Activated naive CD8-positive, alpha-beta T cell treated with anti-CD3 and anti-CD28 coated beads for 36 hours (primary cell): Measurements from ENCODE around the gene TMEM141. TPM values are rescaled to one million over a fixed set of nuclear protein-coding genes. Genes with fewer than 3 reads are reported as not detected.
A peak's percentile ranks its signal among the peaks of the same experiment; 100 is the strongest.

ENCODE experiments used
- DNase-seq: peaks from one replicate; pipeline ENCODE4 v3.0.0; 2021
- H3K27ac Mint-ChIP-seq: one replicate; pipeline ENCODE4 v1.8.0; 2022; ENCODE audit warnings: mild to moderate bottlenecking, moderate library complexity, mixed read lengths
- H3K27me3 Mint-ChIP-seq: one replicate; pipeline ENCODE4 v1.8.0; 2022; ENCODE audit warnings: mild to moderate bottlenecking, mixed read lengths
- H3K36me3 Mint-ChIP-seq: one replicate; pipeline ENCODE4 v1.8.0; 2021; ENCODE audit warnings: mild to moderate bottlenecking, mixed read lengths
- H3K4me1 Mint-ChIP-seq: one replicate; pipeline ENCODE4 v1.8.0; 2021; ENCODE audit warnings: mixed read lengths
- H3K4me3 Mint-ChIP-seq: one replicate; pipeline ENCODE4 v1.8.0; 2022; ENCODE audit warnings: mild to moderate bottlenecking, moderate library complexity, mixed read lengths
- H3K9me3 Mint-ChIP-seq: one replicate; pipeline ENCODE4 v1.8.0; 2022; ENCODE audit warnings: mixed read lengths
- total RNA-seq, 2 experiments: library from RNA; stranded (reverse); gene quantifications; one replicate each; pipeline ENCODE4 v1.2.3, GENCODE V29; 2021

TMEM141 gene
- 10 to 100 TPM; 49.3 to 49.6 TPM for total RNA-seq

DNA sequence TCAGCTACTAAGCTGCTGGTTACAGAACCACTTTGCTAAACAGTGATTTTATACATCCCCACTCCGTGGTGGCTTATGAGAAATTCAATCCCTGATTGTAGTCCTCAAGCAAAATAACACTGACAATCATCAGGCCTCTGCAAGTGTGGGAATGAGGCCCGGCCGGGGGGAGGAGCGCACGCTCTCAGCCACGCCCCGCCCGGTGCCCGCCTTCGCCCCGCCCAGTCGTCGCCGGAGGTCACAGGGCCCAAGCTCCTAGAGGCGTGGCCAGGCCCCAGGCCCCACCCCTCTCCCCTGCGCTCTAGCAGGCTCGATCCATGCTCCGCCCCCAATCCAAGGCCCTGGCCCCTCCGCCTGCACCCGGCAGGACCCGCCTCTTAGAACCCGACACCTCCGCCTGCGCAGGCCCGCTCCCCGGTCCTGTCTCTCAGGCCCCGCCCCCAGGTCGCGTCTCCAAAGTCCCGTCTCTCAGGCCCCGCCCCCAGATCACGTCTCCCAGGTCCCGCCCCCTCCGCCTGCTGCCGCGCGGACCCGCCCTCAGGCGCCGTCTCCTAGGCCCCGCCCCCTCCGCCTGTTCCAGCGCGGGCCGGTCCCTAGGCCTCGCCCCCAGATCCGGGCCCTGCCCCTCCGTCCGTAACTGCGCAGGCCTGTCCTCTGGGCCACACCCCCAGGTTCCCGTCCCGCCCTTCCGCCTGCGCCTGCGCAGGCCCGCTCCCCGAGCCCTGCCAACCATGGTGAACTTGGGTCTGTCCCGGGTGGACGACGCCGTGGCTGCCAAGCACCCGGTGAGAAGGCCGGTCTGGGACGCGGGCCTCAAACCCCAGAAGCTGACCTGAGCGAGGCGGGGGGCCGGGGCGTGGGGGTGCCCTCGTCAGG, at the start of gene TMEM141:
Gene TMEM141, plus strand, starts transcription at position 705 of the 876 bp plus-strand sequence. Its CDS starts 27 bp downstream, at position 732.
- DNase-seq, result peak; percentile 100
- peak within 1 kb of the TSS; percentile 83 for H3K4me3 Mint-ChIP-seq
- no peaks in the 10 kb centered on the region for H3K9me3 Mint-ChIP-seq
- H3K36me3 Mint-ChIP-seq, result no peaks in the 10 kb centered on the region
- peak within 1 kb of the TSS; percentile 85 for H3K27ac Mint-ChIP-seq
- H3K4me1 Mint-ChIP-seq, result peaks cover 27% of the 10 kb centered on the region
- no peaks in the 10 kb centered on the region for H3K27me3 Mint-ChIP-seq

DNA sequence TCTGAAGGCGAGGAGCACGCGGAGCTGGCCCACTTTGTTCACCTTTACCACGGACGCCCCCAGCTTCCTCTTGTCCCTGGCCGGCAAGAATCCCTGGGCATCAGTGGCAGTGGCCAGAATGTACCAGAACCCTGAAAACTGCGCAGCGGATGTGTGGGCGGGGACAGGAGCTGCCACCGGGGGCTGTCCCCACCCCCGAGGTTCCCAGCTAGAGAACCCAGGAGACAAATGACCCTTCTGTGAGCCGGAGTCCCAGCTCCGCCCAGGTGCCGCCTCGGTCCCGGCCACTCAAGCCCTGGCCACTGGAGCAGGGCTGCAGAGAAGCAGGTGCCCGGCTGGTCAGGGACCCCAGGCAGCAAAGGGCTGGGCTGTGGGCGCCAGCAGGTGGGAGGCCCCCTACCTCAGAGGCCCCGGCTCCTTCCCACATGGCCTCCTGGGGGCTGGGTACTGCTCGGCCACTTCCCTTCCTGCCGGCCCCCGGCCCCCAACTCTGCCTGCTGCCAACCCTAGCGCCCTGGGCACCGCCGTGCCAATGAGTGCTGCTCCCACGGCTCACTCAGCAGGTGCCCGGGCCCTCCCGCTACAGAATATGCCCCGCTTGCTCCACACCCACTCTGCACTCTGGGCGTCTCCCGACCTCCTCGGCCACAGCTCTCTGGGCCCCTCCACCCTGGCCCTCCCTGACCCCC, 49.1 kb upstream of the TMEM141 start:
- Mint-ChIP-seq H3K36me3 (peaks cover 6% of the 10 kb centered on the region), H3K27me3 (peaks cover 10% of the 10 kb centered on the region), H3K4me3 (peak overlapping the region; percentile 79), H3K9me3 (no peaks in the 10 kb centered on the region), H3K27ac (peak overlapping the region; percentile 72), H3K4me1 (peaks cover 19% of the 10 kb centered on the region)
- peak; percentile 68 for DNase-seq

- Mint-ChIP-seq H3K4me3 (peak within 1 kb of the TSS; percentile 79), H3K36me3 (peaks cover 6% of the 10 kb centered on the region), H3K4me1 (peaks cover 19% of the 10 kb centered on the region), H3K9me3 (no peaks in the 10 kb centered on the region), H3K27me3 (peaks cover 12% of the 10 kb centered on the region), H3K27ac (peak within 1 kb of the TSS; percentile 72)
- no peak for DNase-seq
Observed at GRCh38 chr9:136742591-136743391, 48.4 kb upstream of the TMEM141 start, which contains the start of gene LCN10. LCN10 (minus strand) TSS chr9:136742940; CDS start chr9:136742903, 37 bp downstream.

DNA sequence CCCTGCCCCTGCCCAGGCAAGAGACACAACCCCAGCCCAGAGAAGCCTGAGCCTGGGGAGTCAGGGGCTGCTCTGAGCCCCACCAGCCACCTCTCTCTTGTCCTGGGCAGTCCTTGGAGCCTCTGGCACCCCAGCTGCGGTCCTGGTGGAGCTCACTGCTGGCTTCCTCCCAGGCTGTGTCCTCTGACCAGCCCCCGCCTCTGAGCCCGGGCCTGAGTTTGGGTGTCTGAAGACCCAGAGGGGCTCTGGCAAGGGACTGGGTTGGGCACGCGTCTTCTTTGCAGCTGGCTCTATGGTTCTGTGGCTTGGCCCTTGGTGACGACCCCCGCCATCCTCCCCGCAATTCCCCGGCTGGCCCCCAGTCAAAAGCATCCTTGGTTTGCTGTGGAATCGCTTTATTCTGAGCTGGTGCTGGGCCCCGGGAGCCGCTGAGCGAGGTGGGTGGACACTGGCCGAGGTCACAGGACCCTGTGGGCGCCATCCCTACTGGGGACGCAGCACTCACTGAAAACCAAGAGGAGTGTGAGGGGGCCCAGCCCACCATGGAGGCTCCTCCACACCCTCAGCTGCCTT, 47.4 kb upstream of the TMEM141 start:
- H3K27ac Mint-ChIP-seq, result no peak overlapping the region

GRCh38 chr9:136744773-136745172, 46.4 kb upstream of the TMEM141 start:
- no peak for DNase-seq
- Mint-ChIP-seq H3K4me1 (peaks cover 17% of the 10 kb centered on the region), H3K27ac (no peak overlapping the region), H3K9me3 (no peaks in the 10 kb centered on the region), H3K27me3 (peaks cover 26% of the 10 kb centered on the region), H3K36me3 (no peaks in the 10 kb centered on the region), H3K4me3 (no peak overlapping the region)

More for the DNA sequence above, 47.4 kb upstream of the TMEM141 start:
- Mint-ChIP-seq H3K9me3 (no peaks in the 10 kb centered on the region), H3K4me3 (no peak overlapping the region), H3K27me3 (peaks cover 20% of the 10 kb centered on the region), H3K4me1 (peaks cover 16% of the 10 kb centered on the region), H3K36me3 (peaks cover under 1% of the 10 kb centered on the region)
- no peak for DNase-seq

GRCh38 chr9:136745389-136746154, 45.6 kb upstream of the TMEM141 start:
- peaks cover under 1% of the 10 kb centered on the region for H3K9me3 Mint-ChIP-seq
- DNase-seq, result no peak
- H3K36me3 Mint-ChIP-seq, result no peaks in the 10 kb centered on the region
- no peak overlapping the region for H3K4me3 Mint-ChIP-seq
- peaks cover 26% of the 10 kb centered on the region for H3K27me3 Mint-ChIP-seq
- H3K4me1 Mint-ChIP-seq, result peaks cover 14% of the 10 kb centered on the region
- no peak overlapping the region for H3K27ac Mint-ChIP-seq

GRCh38 chr9:136746155-136746490, 45.0 kb upstream of the TMEM141 start:
- peaks cover 13% of the 10 kb centered on the region for H3K4me1 Mint-ChIP-seq
- peaks cover 32% of the 10 kb centered on the region for H3K27me3 Mint-ChIP-seq
- no peaks in the 10 kb centered on the region for H3K36me3 Mint-ChIP-seq
- H3K27ac Mint-ChIP-seq, result no peak overlapping the region
- DNase-seq, result no peak
- H3K4me3 Mint-ChIP-seq, result no peak overlapping the region
- H3K9me3 Mint-ChIP-seq, result peaks cover 2% of the 10 kb centered on the region

- Mint-ChIP-seq H3K36me3 (no peaks in the 10 kb centered on the region), H3K4me1 (peaks cover 9% of the 10 kb centered on the region), H3K27ac (no peak overlapping the region), H3K27me3 (peaks cover 28% of the 10 kb centered on the region), H3K4me3 (no peak overlapping the region), H3K9me3 (peaks cover 5% of the 10 kb centered on the region)
- DNase-seq, result no peak
Observed at GRCh38 chr9:136746621-136747020, 44.5 kb upstream of the TMEM141 start.

DNA sequence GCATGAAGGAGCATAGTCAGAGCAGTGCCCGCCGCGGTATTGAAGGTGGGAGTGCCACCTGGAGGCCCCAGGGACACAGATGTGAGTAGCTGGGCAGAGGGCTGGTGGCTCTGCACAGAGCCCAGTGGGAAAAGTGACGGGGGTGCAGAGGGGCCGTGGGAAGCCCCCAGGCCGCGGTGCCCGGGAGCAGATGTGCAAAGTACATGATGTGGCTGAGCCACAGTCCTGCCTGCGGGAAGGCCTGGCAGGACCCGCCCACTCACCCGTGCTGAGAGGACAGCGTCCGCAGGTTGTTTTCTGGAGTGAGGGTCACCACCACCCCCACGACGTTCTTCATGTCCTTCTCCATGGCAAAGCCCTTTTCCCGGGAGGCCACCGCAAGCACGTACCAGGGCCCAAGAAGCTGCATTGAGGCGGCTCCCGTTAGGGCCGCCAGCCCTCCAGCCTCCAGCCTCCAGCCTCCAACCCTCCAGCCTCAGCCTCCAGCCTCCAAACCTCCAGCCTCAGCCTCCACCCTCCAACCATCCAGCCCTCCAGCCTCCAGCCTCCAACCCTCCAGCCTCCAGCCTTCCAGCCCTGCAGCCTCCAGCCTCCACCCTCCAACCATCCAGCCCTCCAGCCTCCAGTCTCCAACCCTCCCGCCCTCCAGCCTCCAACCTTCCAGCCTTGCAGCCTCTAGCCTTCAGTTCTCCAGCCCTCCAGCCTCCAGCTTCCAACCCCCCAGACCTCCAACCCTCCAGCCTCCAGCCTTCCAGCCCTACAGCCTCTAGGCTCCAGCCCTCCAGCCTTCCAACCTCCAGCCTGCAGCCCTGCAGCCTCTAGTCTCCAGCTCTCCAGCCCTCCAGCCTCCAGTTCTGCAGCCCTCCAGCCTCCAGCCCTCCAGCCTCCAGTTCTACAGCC, 43.7 kb upstream of the TMEM141 start:
- no peak overlapping the region for H3K27ac Mint-ChIP-seq
- H3K4me1 Mint-ChIP-seq, result peaks cover 4% of the 10 kb centered on the region
- H3K9me3 Mint-ChIP-seq, result peaks cover 13% of the 10 kb centered on the region
- DNase-seq, result no peak
- H3K36me3 Mint-ChIP-seq, result peaks cover under 1% of the 10 kb centered on the region
- H3K4me3 Mint-ChIP-seq, result no peak overlapping the region
- peaks cover 28% of the 10 kb centered on the region for H3K27me3 Mint-ChIP-seq

GRCh38 chr9:136748201-136748600, 42.9 kb upstream of the TMEM141 start, which contains the start of gene LCN6:
LCN6 (minus strand) TSS chr9:136748525; CDS start chr9:136748483, 42 bp downstream.
- H3K9me3 Mint-ChIP-seq, result peaks cover 20% of the 10 kb centered on the region
- peaks cover 30% of the 10 kb centered on the region for H3K27me3 Mint-ChIP-seq
- H3K4me3 Mint-ChIP-seq, result no peak within 1 kb of the TSS
- peaks cover 4% of the 10 kb centered on the region for H3K36me3 Mint-ChIP-seq
- H3K27ac Mint-ChIP-seq, result no peak within 1 kb of the TSS
- peaks cover 4% of the 10 kb centered on the region for H3K4me1 Mint-ChIP-seq
- no peak for DNase-seq

- H3K36me3 Mint-ChIP-seq, result peaks cover 4% of the 10 kb centered on the region
- H3K4me3 Mint-ChIP-seq, result no peak overlapping the region
- no peak for DNase-seq
- H3K27me3 Mint-ChIP-seq, result peaks cover 26% of the 10 kb centered on the region
- no peak overlapping the region for H3K27ac Mint-ChIP-seq
- peaks cover 4% of the 10 kb centered on the region for H3K4me1 Mint-ChIP-seq
- H3K9me3 Mint-ChIP-seq, result peaks cover 20% of the 10 kb centered on the region
Observed at GRCh38 chr9:136748666-136749611, 42.2 kb upstream of the TMEM141 start.

GRCh38 chr9:136750526-136750925, 40.6 kb upstream of the TMEM141 start:
- Mint-ChIP-seq H3K4me1 (peaks cover 4% of the 10 kb centered on the region), H3K9me3 (peaks cover 20% of the 10 kb centered on the region), H3K36me3 (peaks cover 4% of the 10 kb centered on the region), H3K27ac (no peak overlapping the region), H3K27me3 (peaks cover 28% of the 10 kb centered on the region), H3K4me3 (no peak overlapping the region)
- no peak for DNase-seq
